Measurements from ENCODE around the gene SMIM1.
A peak's percentile ranks its signal among the peaks of the same experiment; 100 is the strongest.

SMIM1 gene

DNA sequence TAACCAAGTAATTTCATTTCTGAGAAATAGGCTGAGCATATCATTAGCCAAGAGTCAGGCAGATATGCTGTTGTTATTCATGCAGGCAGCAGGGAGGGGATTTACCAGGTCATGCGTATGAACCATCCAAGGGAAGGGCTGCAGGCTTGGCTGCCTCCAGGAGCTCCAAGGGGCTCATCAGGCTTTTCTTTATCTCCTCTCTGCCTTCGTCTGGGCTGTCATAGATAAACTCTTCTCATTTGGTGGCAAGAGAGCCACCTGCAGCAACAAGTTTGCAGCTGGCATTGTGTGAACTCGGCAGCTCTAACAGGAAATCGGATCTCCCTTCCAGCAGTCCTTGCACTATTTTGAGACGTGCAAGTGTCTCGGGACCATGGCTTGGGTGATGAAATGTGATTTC is 12.8 kb upstream of the SMIM1 start:
- no peak for DNase-seq

DNA sequence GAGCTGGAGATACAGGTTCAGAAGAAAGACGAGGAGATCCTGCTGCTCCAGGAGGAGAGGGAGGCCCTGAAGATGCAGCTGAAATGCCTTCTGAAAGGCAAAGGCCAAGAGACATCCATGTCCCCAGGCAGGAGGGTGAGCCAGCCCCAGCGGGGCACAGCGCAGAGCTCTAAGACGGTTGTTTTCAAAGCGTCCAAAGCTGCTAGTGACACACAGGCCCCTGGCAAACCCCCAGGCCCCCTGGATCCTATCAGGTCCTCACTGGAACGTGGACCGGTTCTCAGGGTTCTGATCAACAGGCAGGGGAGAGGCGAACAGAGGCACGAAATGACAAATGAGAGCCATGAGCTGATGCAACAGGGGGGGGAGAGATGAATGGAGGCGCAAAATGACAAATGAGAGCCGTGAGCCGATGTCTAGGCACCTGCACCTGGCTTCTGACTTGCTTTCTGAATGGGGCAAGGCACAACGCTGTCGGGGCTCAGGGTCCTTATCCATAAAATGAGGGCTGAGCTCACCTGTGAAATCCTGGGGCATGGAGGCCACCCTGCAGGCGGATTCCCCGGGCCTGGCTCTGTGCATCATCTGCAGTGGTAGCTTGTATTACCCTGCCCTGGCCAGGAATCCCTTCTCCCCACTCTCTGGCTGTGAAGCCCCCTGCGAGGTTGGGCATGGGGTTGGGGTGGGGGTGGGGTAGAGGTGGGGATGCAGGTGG is 11.1 kb upstream of the SMIM1 start:
- DNase-seq: no peak

DNA sequence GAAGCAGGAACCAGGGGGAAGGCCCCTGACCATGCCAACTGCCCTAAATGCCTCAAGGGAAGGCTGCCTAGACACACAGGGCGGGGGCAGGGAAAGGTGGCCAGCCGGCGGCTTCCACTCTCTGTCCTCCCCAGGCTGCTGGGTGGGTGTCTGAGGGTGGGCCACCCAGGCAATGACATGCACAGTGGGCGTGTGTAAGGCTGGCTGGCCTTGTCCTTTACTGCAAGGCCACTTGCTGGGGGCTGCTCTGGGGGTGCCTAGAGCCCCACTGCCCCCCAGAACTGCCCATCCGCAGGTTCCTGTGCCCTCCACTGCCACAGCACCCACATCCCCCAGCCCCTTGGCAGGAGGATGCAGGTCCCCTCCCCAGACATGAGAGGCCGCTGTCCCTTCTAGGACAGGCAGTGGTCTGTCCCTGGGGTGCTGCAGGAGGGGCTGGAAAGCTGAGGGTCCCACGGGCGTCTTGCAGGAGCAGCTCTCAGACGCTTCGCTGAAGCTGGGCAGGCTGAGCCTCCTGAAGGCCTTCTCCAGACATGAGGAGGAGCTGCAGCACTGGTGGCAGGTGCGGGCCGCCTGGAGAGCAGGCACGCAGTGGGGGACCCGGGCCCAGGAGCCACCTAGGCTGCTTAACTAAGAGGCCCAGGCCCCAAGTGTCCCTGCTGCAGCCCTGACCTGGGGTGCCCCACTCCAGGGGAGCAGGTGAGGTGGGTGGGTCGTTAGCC is 10.2 kb upstream of the SMIM1 start:
- DNase-seq: no peak

DNA sequence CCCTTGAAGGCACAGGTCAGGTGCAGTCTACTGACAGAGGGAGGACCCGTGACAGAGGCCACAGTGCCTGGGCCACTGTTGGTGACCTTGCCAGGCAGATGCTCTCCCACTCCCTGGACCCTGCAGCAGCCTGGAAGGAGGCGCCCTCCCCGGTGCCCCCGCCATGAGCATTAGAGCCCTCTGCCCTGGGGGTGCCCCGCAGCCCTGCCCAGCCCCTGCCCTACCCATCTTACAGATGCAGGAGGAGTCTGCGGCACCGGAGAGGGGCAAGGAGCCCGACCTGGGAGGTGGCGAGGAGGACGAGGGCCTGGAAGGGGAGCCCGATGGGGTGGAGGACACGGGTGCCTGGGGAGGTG is 9.7 kb upstream of the SMIM1 start:
- no peak for DNase-seq

DNA sequence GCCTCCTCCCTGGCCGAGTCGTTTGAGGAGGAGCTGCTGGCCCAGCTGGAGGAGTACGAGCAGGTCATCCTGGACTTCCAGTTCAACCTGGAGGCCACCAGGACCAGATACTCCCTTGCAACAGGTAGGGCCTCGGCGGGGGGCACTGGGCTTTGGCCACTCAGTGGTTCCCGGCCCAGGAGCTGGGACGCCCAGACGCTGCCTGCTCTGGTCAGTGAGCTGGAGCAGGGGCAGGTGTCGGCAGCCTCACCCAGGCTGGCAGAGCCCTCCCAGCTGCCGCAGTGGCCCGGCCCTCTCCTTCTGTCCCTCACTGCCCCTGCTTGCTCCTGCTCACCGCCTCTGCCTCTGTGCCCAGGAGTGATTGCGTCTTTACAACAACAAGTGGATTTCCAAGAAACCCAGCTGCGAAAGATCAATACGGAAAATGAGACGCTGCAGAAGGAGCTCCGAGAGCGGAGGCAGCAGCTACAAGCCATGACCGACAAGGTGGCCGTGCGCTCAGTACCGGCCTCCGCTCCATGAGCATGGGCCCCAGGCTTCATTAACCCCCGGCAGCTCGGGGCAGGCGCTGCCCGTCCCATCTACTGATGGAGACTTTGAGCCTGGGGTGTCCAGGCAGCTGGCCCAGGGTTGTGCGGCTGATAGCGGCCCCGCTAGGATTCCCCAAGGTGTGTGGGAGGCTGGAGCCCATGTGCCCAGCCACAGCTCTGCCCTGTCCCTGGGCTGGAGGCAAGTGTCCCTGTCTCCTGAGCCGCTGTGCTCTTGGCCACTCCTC is 9.0 kb upstream of the SMIM1 start:
- peak; percentile 28 for DNase-seq

DNA sequence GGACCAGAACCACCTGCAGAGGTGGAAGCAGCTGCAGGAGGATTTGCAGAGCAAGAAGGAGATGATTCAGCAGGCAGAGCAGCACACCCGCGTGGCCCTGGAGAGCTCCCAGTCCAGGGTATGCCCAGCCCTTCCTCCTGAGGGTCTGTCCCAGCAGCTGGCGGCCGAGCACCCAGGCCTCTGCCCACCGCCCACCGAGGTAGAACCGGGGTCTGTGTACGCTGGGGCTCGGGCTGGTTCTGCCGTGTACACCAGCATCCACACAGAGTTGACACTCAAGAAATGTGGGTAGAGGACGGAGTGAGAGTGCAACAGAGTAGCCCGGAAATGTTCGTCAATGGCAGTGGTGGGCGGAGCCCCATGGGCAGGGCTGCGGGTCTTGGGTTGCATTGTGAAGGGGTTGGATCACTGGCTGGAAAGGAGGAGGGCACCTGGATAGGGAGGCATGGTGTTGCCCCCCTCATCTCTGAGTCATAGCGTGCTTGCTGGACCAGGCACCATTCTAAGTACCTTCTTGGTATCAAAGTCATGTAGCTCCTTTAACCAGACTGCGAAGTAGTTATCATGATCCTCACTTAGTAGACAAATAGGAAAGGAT is 5.1 kb upstream of the SMIM1 start:
- no peak for DNase-seq

DNA sequence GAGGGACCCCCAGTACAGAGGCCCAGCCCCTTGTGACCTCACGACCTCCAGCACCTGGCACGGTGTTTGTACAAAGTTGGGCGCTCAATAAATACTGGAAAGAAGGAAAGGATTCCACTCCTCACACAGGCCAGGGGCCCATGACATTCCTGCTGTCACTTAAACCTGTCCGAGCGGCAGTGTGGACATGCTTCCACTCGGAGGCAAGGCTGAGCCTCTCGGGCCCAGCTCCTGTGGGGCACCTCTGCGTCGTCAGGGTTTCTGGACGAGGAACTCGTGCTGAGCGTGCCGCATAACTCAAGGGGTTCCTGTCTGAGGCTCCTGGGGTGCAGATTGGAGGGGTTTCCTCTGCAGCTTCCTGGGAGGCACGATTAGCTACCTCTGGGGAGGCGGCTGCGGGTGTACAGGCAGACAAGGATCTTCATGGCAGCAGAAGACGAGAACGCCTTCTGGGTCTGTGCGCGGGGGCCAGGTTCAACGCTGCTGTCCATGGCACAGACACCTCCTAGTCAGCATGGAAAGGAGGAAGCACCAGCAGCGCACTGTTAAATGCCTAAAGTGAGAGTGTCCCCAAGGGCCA is 3.6 kb upstream of the SMIM1 start:
- no peak for DNase-seq

DNA sequence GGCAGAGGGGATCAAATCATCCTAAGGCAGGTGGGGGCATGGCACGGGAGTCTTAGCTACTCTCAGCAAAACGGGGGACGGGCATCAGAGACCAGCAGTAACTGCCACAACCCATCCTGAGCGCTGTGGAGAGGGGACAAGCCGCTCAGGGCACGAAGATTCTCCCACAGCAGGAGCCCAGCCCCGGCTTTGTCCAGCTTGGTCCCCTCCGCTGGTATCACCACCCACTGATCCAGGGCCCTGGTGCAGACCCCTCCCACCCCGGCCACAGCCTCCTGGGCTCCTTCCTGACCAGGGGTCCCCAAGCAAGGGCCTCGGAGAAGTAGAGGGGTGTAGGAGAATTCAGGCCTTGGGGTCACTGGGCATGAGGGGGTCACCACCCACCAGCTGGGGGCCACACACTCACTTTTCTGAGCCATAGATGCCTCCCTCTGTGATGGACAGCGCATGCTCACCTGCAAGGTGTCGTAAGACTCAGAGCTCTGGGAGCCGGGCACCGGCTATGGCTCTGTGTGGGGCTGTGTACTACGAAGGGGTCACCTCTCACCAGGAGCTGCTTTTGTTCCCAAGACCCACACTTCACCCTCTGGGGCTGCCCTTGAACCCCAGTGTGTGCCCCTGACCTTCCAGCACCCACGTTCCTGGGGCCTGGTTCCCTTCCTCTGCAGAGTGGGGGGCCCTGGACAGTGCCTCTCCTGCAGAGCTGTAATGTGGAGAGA is 2.3 kb upstream of the SMIM1 start:
- DNase-seq: no peak

DNA sequence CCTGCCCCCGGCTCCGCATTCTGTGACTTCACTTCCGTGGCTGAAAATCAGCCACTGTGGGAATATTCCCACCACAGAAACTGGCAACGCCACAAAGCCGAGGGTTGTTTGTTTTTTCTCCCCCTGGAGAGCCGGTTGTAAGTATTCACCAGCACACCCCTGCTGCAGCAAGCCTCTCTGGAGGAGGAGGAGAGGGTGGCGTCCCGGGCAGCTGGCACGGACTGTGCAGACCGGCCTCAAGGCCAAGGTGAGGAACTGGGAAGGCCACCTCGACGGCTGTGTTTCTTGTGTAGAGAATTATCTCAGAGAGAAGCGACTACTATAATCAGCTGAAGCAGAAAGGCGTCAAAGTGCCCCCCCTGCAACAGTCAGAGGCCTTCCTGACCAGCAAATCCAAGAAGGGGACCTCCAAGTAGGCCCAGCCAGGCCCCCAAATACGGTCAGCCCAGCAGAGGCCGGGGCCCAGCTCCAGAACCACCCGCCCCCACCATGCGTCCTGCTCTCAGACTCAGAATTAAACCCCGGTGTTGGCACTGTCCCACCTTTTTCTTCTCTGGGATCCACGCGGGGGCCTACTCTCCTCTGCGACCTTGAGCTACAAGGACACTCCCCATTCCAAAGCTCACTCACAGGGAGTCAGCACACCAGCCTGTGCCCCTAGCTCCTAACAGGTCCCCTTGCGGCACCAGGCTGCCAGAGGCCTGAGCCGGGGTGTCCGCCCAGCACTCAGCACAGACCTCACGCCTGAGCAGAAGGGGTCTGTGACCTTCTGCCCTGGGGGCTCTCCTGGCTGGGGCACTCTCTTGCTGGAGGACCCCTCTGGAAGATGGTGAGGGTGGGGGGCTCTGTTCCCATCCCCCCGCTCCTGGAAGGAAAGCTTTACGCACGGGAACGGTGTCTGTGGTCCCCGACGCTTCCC is 1.2 kb upstream of the SMIM1 start:
- no peak for DNase-seq

DNA sequence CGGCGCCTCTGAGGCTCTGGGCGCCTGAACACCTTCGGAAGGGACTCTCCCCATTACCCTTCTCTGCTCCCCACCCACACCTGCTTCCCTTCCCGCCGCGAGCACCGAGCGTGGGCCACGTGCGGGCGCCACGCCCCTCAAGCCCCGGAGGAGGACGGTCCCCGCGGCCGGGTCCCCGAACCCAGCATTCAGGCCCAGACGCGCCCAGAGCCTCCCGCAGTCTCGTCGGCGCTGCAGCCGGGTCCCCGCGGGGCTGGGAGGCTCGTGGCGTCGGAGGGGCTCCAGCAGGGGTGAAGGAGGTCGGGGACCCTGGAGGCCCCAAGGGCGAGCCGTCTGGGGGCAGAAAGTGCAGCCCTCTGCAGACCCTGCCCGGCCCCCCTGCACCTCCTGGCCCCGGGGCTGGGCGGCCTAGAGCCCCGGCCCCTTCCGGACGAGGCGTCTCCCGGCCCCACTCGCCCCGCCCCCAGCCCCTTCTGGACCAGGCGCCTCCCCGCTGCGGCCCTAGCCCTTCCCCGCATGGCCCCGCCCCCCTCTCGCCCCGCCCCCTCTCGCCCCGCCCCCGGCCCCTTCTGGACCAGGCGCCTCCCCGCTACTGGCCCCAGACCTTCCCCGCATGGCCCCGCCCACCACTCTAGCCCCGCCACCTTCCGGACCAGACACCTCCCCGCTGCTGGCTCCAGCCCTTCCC is 378 bp upstream of the SMIM1 start:
- DNase-seq: peak; percentile 82

DNA sequence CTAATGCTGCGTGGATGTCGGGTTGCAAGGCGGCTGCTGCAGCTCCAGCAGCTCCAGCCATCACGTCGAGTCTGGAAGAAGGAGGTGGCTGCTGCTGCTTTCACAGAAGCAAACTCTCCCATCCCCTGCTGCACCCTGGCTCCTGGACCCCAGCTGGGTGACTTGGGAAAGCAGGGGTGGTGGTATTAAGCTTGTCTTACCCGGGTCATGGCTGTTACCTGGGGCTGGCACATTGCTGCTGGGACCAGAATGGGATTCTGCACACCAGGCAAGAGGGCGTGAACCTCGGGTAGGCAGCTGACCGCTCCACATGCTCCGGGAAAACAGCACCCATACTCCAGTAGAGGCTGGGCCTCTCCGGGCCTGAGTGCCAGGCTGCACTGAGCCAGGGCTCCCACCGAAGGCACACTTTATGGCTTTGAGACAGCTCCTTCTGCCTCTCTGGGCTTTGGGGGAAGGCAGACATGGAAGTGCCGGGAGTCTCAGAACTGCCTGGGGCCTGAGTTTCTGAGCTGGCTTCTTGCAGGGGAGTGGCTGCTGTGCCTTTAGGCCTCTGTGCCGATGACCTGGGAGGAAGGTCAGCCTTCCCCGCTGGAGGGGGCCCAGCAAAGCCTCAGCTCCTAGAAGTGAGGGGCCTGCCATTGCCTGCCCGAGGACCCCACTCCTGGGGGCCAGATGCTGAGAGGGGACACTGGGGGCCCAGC is 1.2 kb downstream of the SMIM1 start:
- DNase-seq: peak; percentile 62

DNA sequence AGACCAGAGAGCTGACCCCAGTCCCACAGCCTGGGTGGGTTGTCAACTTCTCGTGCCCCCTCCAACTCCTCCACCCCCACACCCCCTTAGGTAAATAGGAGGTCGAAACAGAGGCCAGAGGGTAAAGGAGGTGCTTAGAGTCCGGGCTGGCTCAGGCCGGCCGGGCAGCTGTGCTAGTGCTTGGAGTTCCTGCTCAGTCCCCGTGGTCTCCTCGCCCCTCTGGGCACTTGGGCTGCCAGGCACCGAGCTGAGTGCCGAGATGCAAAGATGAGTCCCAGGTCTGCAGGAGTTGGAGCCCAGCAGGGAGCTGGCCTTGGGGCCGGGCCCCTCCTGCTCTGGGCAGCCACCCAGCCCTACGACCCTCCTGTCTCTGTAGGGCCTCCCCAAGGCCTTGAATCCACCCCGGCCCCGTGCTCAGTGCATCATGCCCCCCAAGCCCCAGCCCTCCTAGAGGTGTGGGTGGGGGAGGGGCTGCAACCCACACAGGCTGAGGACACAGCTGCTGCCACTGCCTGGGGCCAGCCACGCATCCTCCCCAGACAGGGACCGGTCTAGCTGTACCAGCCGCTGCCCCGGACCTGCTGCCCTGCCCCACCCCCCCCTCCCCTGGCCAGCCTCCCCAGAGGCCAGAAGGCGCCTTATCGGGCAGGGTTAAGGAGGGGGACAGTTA is 1.9 kb downstream of the SMIM1 start:
- DNase-seq: peak; percentile 52

DNA sequence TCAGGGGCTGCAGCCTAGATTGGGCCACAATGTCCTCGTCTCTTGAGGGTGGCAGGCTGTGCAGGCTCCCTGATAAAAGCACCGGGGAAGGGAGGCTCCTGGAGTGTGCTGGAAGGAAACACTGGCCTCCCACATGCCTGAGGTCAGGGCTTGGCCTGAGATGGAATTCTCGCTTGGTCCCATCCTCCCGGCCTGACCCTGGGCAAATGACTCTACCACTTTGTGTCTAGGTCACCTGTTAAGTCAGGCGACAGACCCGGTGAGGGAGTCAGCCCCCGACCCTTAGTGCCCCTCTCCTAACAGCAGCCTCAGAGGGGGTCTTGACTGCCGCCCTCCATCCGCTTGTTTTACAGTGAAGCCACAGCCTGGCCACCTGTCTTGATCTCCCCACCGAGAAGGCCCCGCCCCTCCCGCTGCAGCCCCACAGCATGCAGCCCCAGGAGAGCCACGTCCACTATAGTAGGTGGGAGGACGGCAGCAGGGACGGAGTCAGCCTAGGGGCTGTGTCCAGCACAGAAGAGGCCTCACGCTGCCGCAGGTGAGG is 2.5 kb downstream of the SMIM1 start:
- no peak for DNase-seq

DNA sequence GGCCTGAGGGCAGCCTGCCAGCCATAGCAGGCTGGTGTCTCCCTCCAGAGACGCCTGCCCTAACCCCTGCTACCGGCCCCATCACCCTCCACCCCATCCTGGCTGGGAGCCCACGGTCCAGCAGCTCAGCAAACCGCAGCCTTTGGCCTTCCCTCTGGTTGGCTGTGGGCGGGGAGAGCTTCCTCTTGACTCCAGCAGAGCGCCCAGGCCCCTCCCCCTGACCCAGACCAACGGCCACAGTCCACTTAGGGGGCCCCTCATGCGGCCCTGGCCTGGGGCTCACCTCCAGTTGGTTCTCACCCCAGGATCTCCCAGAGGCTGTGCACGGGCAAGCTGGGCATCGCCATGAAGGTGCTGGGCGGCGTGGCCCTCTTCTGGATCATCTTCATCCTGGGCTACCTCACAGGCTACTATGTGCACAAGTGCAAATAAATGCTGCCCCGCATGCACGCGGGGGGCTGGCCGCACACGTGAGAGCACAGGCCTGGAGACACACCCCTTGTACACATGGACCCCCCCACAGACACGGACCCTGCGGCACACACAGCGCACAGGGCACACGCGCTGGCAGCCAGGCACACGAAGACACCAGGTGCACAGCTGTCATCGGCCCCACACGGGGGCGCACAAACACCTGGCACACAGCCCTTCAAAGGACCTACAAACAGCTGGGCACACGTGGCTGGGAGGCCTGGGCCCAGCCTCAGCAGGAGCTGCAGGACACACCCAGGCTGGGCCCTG is 3.1 kb downstream of the SMIM1 start:
- DNase-seq: peak; percentile 73

DNA sequence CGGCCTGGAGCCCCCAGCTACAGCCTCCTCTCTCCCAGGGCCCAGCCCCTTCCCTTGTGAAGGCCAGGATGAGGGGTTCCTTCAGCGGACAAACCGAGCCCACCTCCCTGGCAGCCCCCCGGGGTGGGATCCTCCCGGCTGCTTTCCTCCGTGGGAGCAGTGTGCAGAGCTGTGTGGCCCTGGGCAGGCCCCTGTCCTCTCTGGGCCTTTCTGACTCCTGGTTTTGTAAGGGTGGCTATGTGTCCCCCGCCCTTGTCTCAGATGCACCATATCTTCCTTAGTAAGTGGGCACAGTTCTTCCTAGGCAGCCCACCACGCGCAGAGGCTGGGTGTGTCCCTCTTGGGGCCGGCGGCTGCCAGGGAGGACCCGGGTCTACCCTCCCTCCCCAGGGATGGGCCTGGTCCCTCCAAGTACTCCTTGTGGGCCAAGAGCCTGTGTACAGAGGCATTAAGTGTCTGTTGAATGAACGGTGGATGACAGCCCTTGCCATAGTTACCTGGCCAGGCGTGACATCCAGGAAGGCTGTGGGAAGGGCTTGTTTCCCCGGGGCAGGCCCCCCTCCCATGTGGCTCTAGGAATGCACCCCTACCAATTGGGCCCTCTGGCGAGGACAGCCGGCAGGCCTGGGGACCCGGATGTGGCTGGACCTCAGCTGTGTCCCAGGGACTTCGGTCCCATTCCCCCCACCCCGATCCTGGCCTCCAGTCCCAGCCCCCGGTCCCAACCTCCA is 3.8 kb downstream of the SMIM1 start:
- DNase-seq: no peak

DNA sequence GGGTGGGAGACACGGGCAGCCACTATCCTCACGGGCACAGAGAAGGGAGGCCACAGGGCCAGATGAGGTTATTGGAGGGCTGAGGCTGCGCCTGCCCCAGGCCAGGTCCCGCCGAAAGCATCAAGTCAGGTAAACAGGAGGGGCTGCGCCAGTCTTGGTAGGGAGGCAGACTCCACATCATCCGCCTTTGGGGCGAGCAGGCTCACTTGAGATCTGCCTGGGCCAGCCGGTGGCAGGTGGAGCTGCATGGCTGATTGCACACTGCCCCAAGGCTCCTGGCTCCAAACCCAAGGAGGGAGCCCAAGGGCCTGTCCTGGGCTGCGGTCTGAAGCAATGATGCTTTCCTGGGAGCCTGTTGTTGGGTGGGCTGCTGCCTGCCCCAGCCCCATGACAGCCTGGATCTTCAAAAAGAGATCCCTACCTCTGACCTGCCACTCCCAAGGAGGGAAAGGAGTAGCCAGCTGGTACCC is 4.6 kb downstream of the SMIM1 start:
- DNase-seq: no peak
